IMR-90 (cell line): Measurements from ENCODE around the gene SMYD4. TPM values are rescaled to one million over a fixed set of nuclear protein-coding genes. Genes with fewer than 3 reads are reported as not detected.

ENCODE experiments used
- ATAC-seq: fragments of 200-7000 bp; cut with Tn5 transposase; 2 replicates; pipeline ENCODE4 v1.9.1; 2020; ENCODE audit warnings: low read depth, mild to moderate bottlenecking, moderate library complexity
- BruUV-seq: library from RNA; stranded (reverse); fragments of 400-500 nt; replicated peaks from 2 replicates; lab custom pipeline; 2021; lab: Mats Ljungman, UMichigan
- CTCF ChIA-PET: fragments of 300-600 bp; formaldehyde crosslinking; extraction: SDS; loops from one replicate; lab custom pipeline; 2021; ENCODE audit warnings: antibody characterized with exemption; lab: Yijun Ruan, JAX
- POLR2A ChIA-PET: fragments of 300-600 bp; sonication (Branson Sonifier 250); formaldehyde crosslinking; loops from one replicate; lab custom pipeline; 2022; ENCODE audit warnings: antibody characterized with exemption; ENCODE audit not compliant: unreplicated experiment; lab: Charles Lee
- DNase-seq: peaks from one replicate; pipeline ENCODE4 v3.0.0; 2013
- H2AFZ ChIP-seq: replicated peaks from 2 replicates; pipeline ENCODE3; 2013; ENCODE audit warnings: low read length, mild to moderate bottlenecking; ENCODE audit not compliant: poor library complexity
- H2AK5ac ChIP-seq: 2 replicates; pipeline ENCODE4 v1.6.1; 2013; ENCODE audit warnings: low read depth, low read length, inconsistent platforms
- H2AK9ac ChIP-seq: replicated peaks from 2 replicates; pipeline ENCODE3; 2013; ENCODE audit warnings: mild to moderate bottlenecking, low read depth, low read length, moderate library complexity; ENCODE audit not compliant: poor library complexity
- H2BK120ac ChIP-seq: 2 replicates; pipeline ENCODE4 v1.6.1; 2013; ENCODE audit warnings: low read depth, low read length, inconsistent platforms
- H2BK15ac ChIP-seq: 3 replicates; pipeline ENCODE4 v1.6.1; 2013; ENCODE audit warnings: low read depth, low read length, inconsistent platforms
- H2BK20ac ChIP-seq: 2 replicates; pipeline ENCODE4 v1.6.1; 2013; ENCODE audit warnings: low read depth, mild to moderate bottlenecking, inconsistent platforms, low read length, moderate library complexity
- H2BK5ac ChIP-seq: 2 replicates; pipeline ENCODE4 v1.6.1; 2013; ENCODE audit warnings: mild to moderate bottlenecking, low read depth, low read length, inconsistent platforms; ENCODE audit not compliant: poor library complexity, severe bottlenecking
- H3K14ac ChIP-seq: replicated peaks from 2 replicates; pipeline ENCODE4 v1.6.1; 2013; ENCODE audit warnings: low read depth, low read length, inconsistent platforms
- H3K18ac ChIP-seq: 2 replicates; pipeline ENCODE4 v1.6.1; 2013; ENCODE audit warnings: low read depth, low read length, control low read depth
- H3K23ac ChIP-seq: 2 replicates; pipeline ENCODE4 v1.6.1; 2013; ENCODE audit warnings: low read depth, low read length, inconsistent platforms
- H3K27ac ChIP-seq: 2 replicates; pipeline ENCODE4 v1.5.1; 2013; ENCODE audit warnings: mild to moderate bottlenecking, control low read depth, low read length; ENCODE audit not compliant: insufficient read depth
- H3K27me3 ChIP-seq: 2 replicates; pipeline ENCODE4 v1.6.1; 2013; ENCODE audit warnings: low read length; ENCODE audit not compliant: control insufficient read depth, insufficient read depth
- H3K36me3 ChIP-seq: 2 replicates; pipeline ENCODE4 v1.6.1; 2013; ENCODE audit warnings: low read length, mixed read lengths; ENCODE audit not compliant: control insufficient read depth, insufficient read depth
- H3K4ac ChIP-seq: 2 replicates; pipeline ENCODE4 v1.6.1; 2013; ENCODE audit warnings: low read depth, low read length, inconsistent platforms
- H3K4me1 ChIP-seq: 2 replicates; pipeline ENCODE4 v1.6.1; 2013; ENCODE audit warnings: low read length, mixed read lengths; ENCODE audit not compliant: control insufficient read depth, insufficient read depth
- H3K4me2 ChIP-seq: 2 replicates; pipeline ENCODE4 v1.6.1; 2013; ENCODE audit warnings: low read depth, mild to moderate bottlenecking, control low read depth, low read length, moderate library complexity
- H3K4me3 ChIP-seq: 2 replicates; pipeline ENCODE4 v1.5.1; 2013; ENCODE audit warnings: low read depth, mild to moderate bottlenecking, control low read depth, low read length, moderate library complexity; ENCODE audit not compliant: insufficient read depth
- H3K56ac ChIP-seq: 2 replicates; pipeline ENCODE4 v1.6.1; 2013; ENCODE audit warnings: low read length, inconsistent platforms; ENCODE audit not compliant: insufficient read depth; ENCODE audit errors: extremely low read depth
- H3K79me1 ChIP-seq, 2 experiments: 2 replicates each; pipeline ENCODE4 v1.6.1; 2013; ENCODE audit warnings: low read length in 2 of 2, inconsistent platforms in 1 of 2, low read depth in 1 of 2
- H3K9ac ChIP-seq: 2 replicates; pipeline ENCODE4 v1.6.1; 2013; ENCODE audit warnings: low read depth, low read length, control low read depth
- H3K9me1 ChIP-seq: 2 replicates; pipeline ENCODE4 v1.6.1; 2013; ENCODE audit warnings: low read length, inconsistent platforms; ENCODE audit not compliant: insufficient read depth
- H3K9me3 ChIP-seq: 2 replicates; pipeline ENCODE4 v1.6.1; 2013; ENCODE audit warnings: low read length; ENCODE audit not compliant: control insufficient read depth, insufficient read depth
- H4K20me1 ChIP-seq: 2 replicates; pipeline ENCODE4 v1.6.1; 2013; ENCODE audit warnings: low read length, inconsistent platforms; ENCODE audit not compliant: insufficient read depth
- H4K5ac ChIP-seq: 2 replicates; pipeline ENCODE4 v1.6.1; 2013; ENCODE audit warnings: mild to moderate bottlenecking, low read depth, low read length, control low read depth
- H4K8ac ChIP-seq, 2 experiments: 2 replicates each; pipeline ENCODE4 v1.6.1; 2013; ENCODE audit warnings: low read depth in 2 of 2, low read length in 2 of 2, control low read depth in 1 of 2, inconsistent platforms in 1 of 2
- H4K91ac ChIP-seq: 2 replicates; pipeline ENCODE4 v1.6.1; 2013; ENCODE audit warnings: low read depth, low read length, inconsistent platforms; ENCODE audit not compliant: insufficient read depth
- BHLHE40 ChIP-seq: fragments of 150-350 bp; IDR thresholded peaks from 2 replicates; pipeline ENCODE4 v1.6.1; 2016; ENCODE audit warnings: mild to moderate bottlenecking, low read depth, low read length
- CHD1 ChIP-seq: IDR thresholded peaks from 2 replicates; pipeline ENCODE4 v1.6.1; 2012; ENCODE audit warnings: low read depth, low read length, improper control_type of control experiment
- MXI1 ChIP-seq: IDR thresholded peaks from 2 replicates; pipeline ENCODE4 v1.6.1; 2012; ENCODE audit warnings: low read depth, mild to moderate bottlenecking, low read length, moderate library complexity, borderline replicate concordance
- POLR2A ChIP-seq: IDR thresholded peaks from 2 replicates; pipeline ENCODE4 v1.6.1; 2012; ENCODE audit warnings: mild to moderate bottlenecking, low read depth, low read length
- RFX5 ChIP-seq: IDR thresholded peaks from 2 replicates; pipeline ENCODE4 v1.8.0; 2012; ENCODE audit warnings: low read depth, mild to moderate bottlenecking, low read length, moderate library complexity
- WGBS, 2 experiments: methylation state at CpG; one replicate each; pipeline versions ENCODE4 v1.1.5 to v1.1.7; 2013; ENCODE audit warnings: missing lambda C conversion rate in 2 of 2; ENCODE audit not compliant: insufficient read length in 1 of 2; ENCODE audit errors: extremely low coverage in 2 of 2; 5-methylcytosine and 5-hydroxymethylcytosine counted together
- dilution Hi-C: fragments of 300-500 bp; cut with HindIII; formaldehyde crosslinking; loops from one replicate; pipeline ENCODE4 v1.14.3; 2018; ENCODE audit warnings: low sequenced_read_pairs; ENCODE audit not compliant: unreplicated experiment
- in situ Hi-C: fragments of 300-500 bp; cut with MboI; formaldehyde crosslinking; loops from 3 replicates; pipeline ENCODE4 v1.14.3; 2019; ENCODE audit warnings: low sequenced_read_pairs, inconsistent platforms, mixed read lengths
- intact Hi-C: fragments of 100-400 bp; cut with micrococcal nuclease; formaldehyde crosslinking; loops from 2 replicates; pipeline ENCODE4 v1.10.0; 2022
- polyA plus RNA-seq, 3 experiments: library from polyadenylated mRNA; depleted of rRNA; stranded (reverse); fragments of >200 nt; gene quantifications; 2 replicates each; pipeline ENCODE4 v1.2.3, GENCODE V29; 2012; ENCODE audit warnings: low replicate concordance in 1 of 3
- total RNA-seq: library from RNA; depleted of rRNA; stranded (reverse); fragments of >200 nt; gene quantifications from 2 replicates; pipeline ENCODE4 v1.2.3, GENCODE V29; 2012
- TF ChIP-seq, protein P1 (sequence below): conservative IDR thresholded peaks from 2 replicates; pipeline ENCODE4 v1.5.1; 2012; ENCODE audit warnings: mild to moderate bottlenecking, low read depth, low read length, improper control_type of control experiment

The SMYD4 gene
- total and polyA plus RNA-seq, 2 of the 4 experiments (the other 2 are of a cell fraction), result 5.3 to 7.2 TPM

DNA sequence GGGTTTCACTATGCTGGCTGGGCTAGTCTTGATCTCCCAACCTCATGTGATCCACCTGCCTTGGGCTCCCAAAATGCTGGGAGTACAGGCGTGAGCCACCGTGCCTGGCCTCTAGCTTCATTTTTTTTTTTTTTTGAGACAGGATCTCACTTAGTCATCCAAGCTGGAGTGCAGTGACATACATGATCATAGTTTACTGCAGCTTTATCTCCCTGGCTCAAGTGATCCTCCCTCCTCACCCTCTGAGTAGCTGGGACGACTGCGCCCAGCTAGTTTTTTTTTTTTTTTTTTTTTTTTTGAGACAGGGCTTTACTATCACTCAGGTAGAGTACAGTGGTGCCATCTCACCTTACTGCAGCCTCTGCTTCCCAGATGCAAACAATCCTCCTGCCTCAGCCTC is 9.8 kb upstream of the SMYD4 start:
- H3K9me1 ChIP-seq, result no peaks in the 10 kb centered on the region
- in situ Hi-C loops, result no loop called here
- no peak overlapping the region for H3K4me3 ChIP-seq
- ATAC-seq, result no peak
- H3K14ac ChIP-seq, result no peak overlapping the region
- H3K9me3 ChIP-seq, result no peaks in the 10 kb centered on the region
- H4K91ac ChIP-seq, result no peak overlapping the region
- no peak overlapping the region for H2AK5ac ChIP-seq
- peaks cover 12% of the 10 kb centered on the region for H3K36me3 ChIP-seq
- dilution Hi-C loops, result no loop called here
- H4K5ac ChIP-seq, result no peak overlapping the region
- H2BK15ac ChIP-seq, result no peak overlapping the region
- intact Hi-C loops, result no loop called here
- H2BK5ac ChIP-seq, result no peak overlapping the region
- no peaks in the 10 kb centered on the region; the same call in 1 of the 2 replicates for H3K4me1 ChIP-seq
- no peak overlapping the region for H4K8ac ChIP-seq
- ChIA-PET CTCF (no interaction called here), POLR2A (interaction anchor here (0.9 kb wide), 1 partner anchor 122 kb away, joined by 4 read pairs; no protein-coding TSS in a partner anchor)
- H4K20me1 ChIP-seq, result no peaks in the 10 kb centered on the region; the same call in 1 of the 2 replicates
- H3K27me3 ChIP-seq, result no peaks in the 10 kb centered on the region
- no peak overlapping the region for H3K9ac ChIP-seq
- no peak overlapping the region for H2AFZ ChIP-seq
- H3K4ac ChIP-seq, result no peak overlapping the region
- no peak overlapping the region for H3K23ac ChIP-seq
- H3K18ac ChIP-seq, result no peak overlapping the region
- DNase-seq, result no peak
- no peak overlapping the region for H2BK120ac ChIP-seq
- BruUV-seq, result no TSS peak
- H3K79me1 ChIP-seq, result peaks cover 16 to 44% of the 10 kb centered on the region in 2 experiments
- no peak overlapping the region for H2AK9ac ChIP-seq
- H3K56ac ChIP-seq, result no peak overlapping the region
- TF ChIP-seq POLR2A (no peak), BHLHE40 (no peak), MXI1 (no peak), CHD1 (no peak), RFX5 (no peak)
- TF ChIP-seq, protein P1, sequence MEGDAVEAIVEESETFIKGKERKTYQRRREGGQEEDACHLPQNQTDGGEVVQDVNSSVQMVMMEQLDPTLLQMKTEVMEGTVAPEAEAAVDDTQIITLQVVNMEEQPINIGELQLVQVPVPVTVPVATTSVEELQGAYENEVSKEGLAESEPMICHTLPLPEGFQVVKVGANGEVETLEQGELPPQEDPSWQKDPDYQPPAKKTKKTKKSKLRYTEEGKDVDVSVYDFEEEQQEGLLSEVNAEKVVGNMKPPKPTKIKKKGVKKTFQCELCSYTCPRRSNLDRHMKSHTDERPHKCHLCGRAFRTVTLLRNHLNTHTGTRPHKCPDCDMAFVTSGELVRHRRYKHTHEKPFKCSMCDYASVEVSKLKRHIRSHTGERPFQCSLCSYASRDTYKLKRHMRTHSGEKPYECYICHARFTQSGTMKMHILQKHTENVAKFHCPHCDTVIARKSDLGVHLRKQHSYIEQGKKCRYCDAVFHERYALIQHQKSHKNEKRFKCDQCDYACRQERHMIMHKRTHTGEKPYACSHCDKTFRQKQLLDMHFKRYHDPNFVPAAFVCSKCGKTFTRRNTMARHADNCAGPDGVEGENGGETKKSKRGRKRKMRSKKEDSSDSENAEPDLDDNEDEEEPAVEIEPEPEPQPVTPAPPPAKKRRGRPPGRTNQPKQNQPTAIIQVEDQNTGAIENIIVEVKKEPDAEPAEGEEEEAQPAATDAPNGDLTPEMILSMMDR, result no peak
- no peak overlapping the region for H3K27ac ChIP-seq
- H2BK20ac ChIP-seq, result no peak overlapping the region
- no peak overlapping the region for H3K4me2 ChIP-seq
- no CpG with 5 or more reads among the region's 4 CpGs for WGBS, 2 experiments
